ENCODE results near the gene CYBA.

Gene CYBA

DNA sequence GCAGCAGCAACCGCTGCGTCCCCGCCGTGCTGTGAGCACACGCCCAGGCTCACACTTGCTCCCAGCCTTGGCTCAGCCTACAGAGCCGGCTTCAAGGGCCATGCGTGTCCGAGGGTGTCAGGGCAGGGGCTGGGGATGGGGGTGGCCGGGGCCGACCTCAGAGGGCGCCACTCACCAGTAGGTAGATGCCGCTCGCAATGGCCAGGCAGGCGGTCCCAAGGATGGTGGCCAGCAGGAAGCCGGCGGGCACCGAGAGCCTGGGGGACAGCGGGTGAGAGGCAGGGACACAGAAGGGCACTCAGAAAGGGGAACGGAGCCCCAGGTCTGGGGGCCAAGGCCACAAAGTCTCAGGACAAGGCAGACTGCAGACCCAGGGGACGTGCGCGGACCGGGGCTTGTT lies 4.9 kb downstream of the CYBA start:
- peaks cover 24% of the 10 kb centered on the region for H3K79me2 ChIP-seq (ENCODE audit: low read length)

GRCh38 chr16:88645455-88645854 lies 5.4 kb downstream of the CYBA start:
- H2AFZ ChIP-seq (ENCODE audit: low read length): no peak overlapping the region
- H3F3A ChIP-seq (ENCODE audit: insufficient read depth, low read length): no peaks in the 10 kb centered on the region
- 0 out of 2 replicates have a peak, but pooled peaks cover 4% of the 10 kb centered on the region for H3K4me1 ChIP-seq (ENCODE audit: low read length)
- H3K36me3 ChIP-seq (replicated peaks; ENCODE audit: insufficient read depth, low read length): no peaks in the 10 kb centered on the region
- no peak overlapping the region for H3K4me2 ChIP-seq (ENCODE audit: low read depth, low read length)
- H3K9me2 ChIP-seq (replicated peaks; ENCODE audit: insufficient read depth, low read length): no peaks in the 10 kb centered on the region
- DNase-seq: no peak
- no peak overlapping the region for H3K4me3 ChIP-seq (ENCODE audit: low read length)
- no peak overlapping the region for H3K9ac ChIP-seq (ENCODE audit: low read length)
- peaks cover 21% of the 10 kb centered on the region for H3K79me2 ChIP-seq (ENCODE audit: low read length)
- H3K27me3 ChIP-seq (replicated peaks; ENCODE audit: insufficient read depth, low read length): no peaks in the 10 kb centered on the region
- TF ChIP-seq, protein P1, sequence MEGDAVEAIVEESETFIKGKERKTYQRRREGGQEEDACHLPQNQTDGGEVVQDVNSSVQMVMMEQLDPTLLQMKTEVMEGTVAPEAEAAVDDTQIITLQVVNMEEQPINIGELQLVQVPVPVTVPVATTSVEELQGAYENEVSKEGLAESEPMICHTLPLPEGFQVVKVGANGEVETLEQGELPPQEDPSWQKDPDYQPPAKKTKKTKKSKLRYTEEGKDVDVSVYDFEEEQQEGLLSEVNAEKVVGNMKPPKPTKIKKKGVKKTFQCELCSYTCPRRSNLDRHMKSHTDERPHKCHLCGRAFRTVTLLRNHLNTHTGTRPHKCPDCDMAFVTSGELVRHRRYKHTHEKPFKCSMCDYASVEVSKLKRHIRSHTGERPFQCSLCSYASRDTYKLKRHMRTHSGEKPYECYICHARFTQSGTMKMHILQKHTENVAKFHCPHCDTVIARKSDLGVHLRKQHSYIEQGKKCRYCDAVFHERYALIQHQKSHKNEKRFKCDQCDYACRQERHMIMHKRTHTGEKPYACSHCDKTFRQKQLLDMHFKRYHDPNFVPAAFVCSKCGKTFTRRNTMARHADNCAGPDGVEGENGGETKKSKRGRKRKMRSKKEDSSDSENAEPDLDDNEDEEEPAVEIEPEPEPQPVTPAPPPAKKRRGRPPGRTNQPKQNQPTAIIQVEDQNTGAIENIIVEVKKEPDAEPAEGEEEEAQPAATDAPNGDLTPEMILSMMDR (IDR thresholded peaks at IDR 0.05; ENCODE audit: low read length): no peak
- TF ChIP-seq EZH2phosphoT487 (IDR thresholded peaks at IDR 0.05; ENCODE audit: low read length) (no peak), EZH2 (optimal IDR thresholded peaks at IDR 0.05; ENCODE audit: low read depth, low read length) (no peak)
- no peak overlapping the region for H3K27ac ChIP-seq (ENCODE audit: low read length)
- no peaks in the 10 kb centered on the region for H3K9me3 ChIP-seq (replicated peaks; ENCODE audit: insufficient read depth, low read length)
- no peaks in the 10 kb centered on the region for H4K20me1 ChIP-seq (ENCODE audit: insufficient read depth, low read length)

More for the DNA sequence above, 4.9 kb downstream of the CYBA start:
- TF ChIP-seq EZH2phosphoT487 (IDR thresholded peaks at IDR 0.05; ENCODE audit: low read length) (no peak), EZH2 (optimal IDR thresholded peaks at IDR 0.05; ENCODE audit: low read depth, low read length) (no peak)
- TF ChIP-seq, protein P1 (IDR thresholded peaks at IDR 0.05; ENCODE audit: low read length): no peak
- H3K4me1 ChIP-seq (ENCODE audit: low read length): 0 out of 2 replicates have a peak, but pooled peaks cover 4% of the 10 kb centered on the region
- no peak overlapping the region for H3K4me2 ChIP-seq (ENCODE audit: low read depth, low read length)
- no peaks in the 10 kb centered on the region for H4K20me1 ChIP-seq (ENCODE audit: insufficient read depth, low read length)
- no peaks in the 10 kb centered on the region for H3K9me2 ChIP-seq (replicated peaks; ENCODE audit: insufficient read depth, low read length)
- no peak overlapping the region for H2AFZ ChIP-seq (ENCODE audit: low read length)
- no peaks in the 10 kb centered on the region for H3K9me3 ChIP-seq (replicated peaks; ENCODE audit: insufficient read depth, low read length)
- no peak overlapping the region for H3K4me3 ChIP-seq (ENCODE audit: low read length)
- H3K36me3 ChIP-seq (replicated peaks; ENCODE audit: insufficient read depth, low read length): no peaks in the 10 kb centered on the region
- H3K9ac ChIP-seq (ENCODE audit: low read length): no peak overlapping the region
- H3F3A ChIP-seq (ENCODE audit: insufficient read depth, low read length): no peaks in the 10 kb centered on the region
- no peak for DNase-seq
- no peak overlapping the region for H3K27ac ChIP-seq (ENCODE audit: low read length)
- no peaks in the 10 kb centered on the region for H3K27me3 ChIP-seq (replicated peaks; ENCODE audit: insufficient read depth, low read length)

DNA sequence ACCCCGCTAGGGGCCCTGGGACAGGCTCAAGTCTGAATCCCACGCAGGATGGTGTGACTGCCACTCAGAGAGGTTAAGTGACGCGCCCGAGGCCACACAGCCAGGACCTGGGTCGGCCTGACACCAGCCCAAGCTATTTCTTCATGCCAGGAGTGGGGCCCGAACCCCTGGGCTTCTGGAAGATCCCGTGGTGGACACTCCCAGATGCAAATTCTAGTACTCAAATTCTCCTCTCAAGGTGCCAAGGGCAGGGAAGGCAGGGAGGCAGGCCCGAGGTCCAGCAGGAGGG lies 7.3 kb downstream of the CYBA start:
- TF ChIP-seq EZH2 (optimal IDR thresholded peaks at IDR 0.05; ENCODE audit: low read depth, low read length) (no peak), EZH2phosphoT487 (IDR thresholded peaks at IDR 0.05; ENCODE audit: low read length) (no peak)
- TF ChIP-seq, protein P1 (IDR thresholded peaks at IDR 0.05; ENCODE audit: low read length): no peak
- Histone ChIP-seq H4K20me1 (ENCODE audit: insufficient read depth, low read length) (no peaks in the 10 kb centered on the region), H3K4me3 (ENCODE audit: low read length) (no peak overlapping the region), H3K79me2 (ENCODE audit: low read length) (peaks cover 6% of the 10 kb centered on the region; the same call in 1 of the 2 replicates), H3K9me2 (replicated peaks; ENCODE audit: insufficient read depth, low read length) (no peaks in the 10 kb centered on the region), H3K9me3 (replicated peaks; ENCODE audit: insufficient read depth, low read length) (no peaks in the 10 kb centered on the region), H3K4me1 (ENCODE audit: low read length) (peaks cover 5% of the 10 kb centered on the region; the same call in 1 of the 2 replicates), H3K27me3 (replicated peaks; ENCODE audit: insufficient read depth, low read length) (no peaks in the 10 kb centered on the region), H3F3A (ENCODE audit: insufficient read depth, low read length) (no peaks in the 10 kb centered on the region), H3K36me3 (replicated peaks; ENCODE audit: insufficient read depth, low read length) (no peaks in the 10 kb centered on the region), H3K9ac (ENCODE audit: low read length) (no peak overlapping the region), H3K4me2 (ENCODE audit: low read depth, low read length) (no peak overlapping the region), H3K27ac (ENCODE audit: low read length) (no peak overlapping the region), H2AFZ (ENCODE audit: low read length) (no peak overlapping the region)
- DNase-seq: no peak

All from MM.1S (cell line).